Measurements from ENCODE around the gene TMEM127.

The TMEM127 gene

DNA sequence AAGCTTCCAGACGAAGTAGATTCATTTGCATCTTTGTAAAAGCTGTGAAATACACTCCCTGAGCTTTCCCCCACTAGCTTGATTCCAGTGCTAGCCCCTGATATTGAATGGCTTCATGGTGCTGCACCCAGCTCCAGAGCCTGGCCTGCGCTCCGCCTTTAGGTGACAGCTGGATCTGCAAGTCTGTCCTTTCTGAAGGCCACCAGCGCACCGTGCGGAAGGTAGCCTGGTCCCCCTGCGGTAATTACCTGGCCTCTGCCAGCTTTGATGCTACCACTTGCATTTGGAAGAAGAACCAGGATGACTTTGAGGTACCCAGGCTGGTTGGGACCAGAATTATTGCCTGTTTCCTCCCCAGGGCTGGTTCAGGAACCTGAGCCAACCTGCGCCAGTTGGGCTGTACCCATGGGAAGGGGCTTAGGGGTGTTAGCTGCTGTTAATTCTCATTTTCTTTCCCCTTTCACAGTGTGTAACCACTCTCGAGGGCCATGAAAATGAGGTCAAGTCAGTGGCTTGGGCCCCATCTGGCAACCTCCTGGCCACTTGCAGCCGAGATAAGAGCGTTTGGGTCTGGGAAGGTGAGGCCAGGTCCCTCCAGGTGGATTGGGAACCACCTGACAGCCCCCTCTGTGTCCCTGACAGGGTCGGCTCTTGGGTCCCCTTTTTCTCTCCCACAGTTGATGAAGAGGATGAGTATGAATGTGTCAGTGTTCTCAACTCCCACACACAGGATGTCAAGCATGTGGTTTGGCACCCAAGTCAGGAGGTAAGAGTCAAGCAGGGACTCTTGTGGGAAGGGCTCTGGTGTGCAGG lies 1.6 kb upstream of the TMEM127 start:
- Histone ChIP-seq H3K27me3 (replicated peaks) (no peaks in the 10 kb centered on the region), H3K27ac (no peak overlapping the region), H3K4me3 (ENCODE audit: low read depth, low read length) (peak overlapping the region; percentile 93), H3K36me3 (replicated peaks) (peaks cover 20% of the 10 kb centered on the region)
- in situ Hi-C loops (cut with HindIII; ENCODE audit: low pct_ligation_motif_present, low sequenced_read_pairs) = no loop called here
- TF ChIP-seq CTCF (IDR thresholded peaks at IDR 0.05; ENCODE audit: low read depth, low read length, missing control alignments) = peak; percentile 70
- no peak for DNase-seq

DNA sequence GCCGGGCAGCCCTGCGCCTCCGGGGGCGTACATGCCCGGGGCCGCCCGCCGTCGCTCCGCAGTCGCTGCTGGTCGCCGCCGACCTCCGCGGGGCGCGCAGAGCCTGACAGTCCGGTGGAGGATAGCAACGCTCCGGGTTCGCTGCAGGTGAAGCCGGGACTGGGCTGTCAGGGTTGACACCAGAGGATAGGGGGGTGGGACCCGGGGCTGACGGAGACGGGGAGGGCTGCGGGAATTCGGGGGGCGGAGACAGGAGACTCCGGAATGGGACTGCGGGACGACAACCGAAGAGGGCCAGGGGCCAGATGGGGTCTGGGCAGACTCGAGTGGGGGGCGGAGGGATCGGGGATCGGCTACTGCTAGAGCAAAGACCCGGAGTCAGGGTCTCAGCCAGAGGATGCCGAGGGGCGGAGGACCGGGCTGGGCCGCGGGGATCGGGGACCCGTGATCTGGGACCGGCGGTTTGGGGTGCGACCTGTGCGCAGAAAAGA lies 403 bp downstream of the TMEM127 start:
- no peak for TF ChIP-seq CTCF (IDR thresholded peaks at IDR 0.05; ENCODE audit: low read depth, low read length, missing control alignments)

DNA sequence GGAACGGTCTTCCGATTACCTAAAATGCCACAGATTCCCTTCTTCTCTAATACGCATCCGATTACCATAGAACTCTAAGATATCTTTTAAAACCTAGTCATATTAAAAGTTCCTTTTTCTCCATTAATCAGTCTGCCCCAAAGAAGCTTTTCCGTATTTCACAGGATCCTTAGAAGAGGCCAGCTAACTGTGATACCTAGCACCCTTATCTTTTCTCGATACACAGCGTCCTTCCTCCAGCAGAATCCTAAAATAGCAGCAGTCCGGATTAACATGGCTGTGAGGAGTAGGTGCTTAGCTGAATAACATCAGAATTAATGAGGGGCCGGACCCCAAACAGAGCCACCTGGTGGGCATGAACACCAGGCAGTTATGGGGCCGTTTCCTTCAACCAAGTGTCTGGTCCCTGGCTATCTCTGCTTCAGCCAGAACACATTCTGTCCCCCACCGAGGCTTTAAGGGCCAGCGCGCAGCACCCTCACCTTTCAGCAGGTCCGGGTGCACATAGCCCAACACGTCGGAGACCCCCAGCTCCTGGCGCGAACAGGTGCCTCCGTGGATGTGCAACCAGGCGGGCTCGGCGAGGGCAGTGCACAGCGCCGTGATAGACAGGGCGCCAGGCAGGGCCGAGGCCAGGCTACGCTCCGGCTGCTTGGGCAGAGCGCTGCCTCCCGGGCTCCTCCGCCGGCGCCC lies 995 bp downstream of the TMEM127 start:
- peak overlapping the region; percentile 93 for H3K4me3 ChIP-seq (ENCODE audit: low read depth, low read length)
- H3K36me3 ChIP-seq (replicated peaks) = peaks cover 14% of the 10 kb centered on the region
- peak; percentile 74 for TF ChIP-seq CTCF (IDR thresholded peaks at IDR 0.05; ENCODE audit: low read depth, low read length, missing control alignments)
- in situ Hi-C loops (cut with HindIII; ENCODE audit: low pct_ligation_motif_present, low sequenced_read_pairs) = no loop called here
- H3K27ac ChIP-seq = no peak overlapping the region
- DNase-seq = peak; percentile 46
- H3K27me3 ChIP-seq (replicated peaks) = no peaks in the 10 kb centered on the region

More for the DNA sequence above, 403 bp downstream of the TMEM127 start:
- no peak for DNase-seq
- in situ Hi-C loops (cut with HindIII; ENCODE audit: low pct_ligation_motif_present, low sequenced_read_pairs) = no loop called here
- H3K27ac ChIP-seq = peak overlapping the region; percentile 70
- peak overlapping the region; percentile 93 for H3K4me3 ChIP-seq (ENCODE audit: low read depth, low read length)
- H3K36me3 ChIP-seq (replicated peaks) = peaks cover 14% of the 10 kb centered on the region
- no peaks in the 10 kb centered on the region for H3K27me3 ChIP-seq (replicated peaks)

GRCh38 chr2:96264086-96264485 lies 1.7 kb downstream of the TMEM127 start:
- no peak overlapping the region for H3K27ac ChIP-seq
- no peak for DNase-seq
- H3K4me3 ChIP-seq (ENCODE audit: low read depth, low read length) = no peak overlapping the region
- peaks cover 14% of the 10 kb centered on the region for H3K36me3 ChIP-seq (replicated peaks)
- H3K27me3 ChIP-seq (replicated peaks) = no peaks in the 10 kb centered on the region
- no peak for TF ChIP-seq CTCF (IDR thresholded peaks at IDR 0.05; ENCODE audit: low read depth, low read length, missing control alignments)
- in situ Hi-C loops (cut with HindIII; ENCODE audit: low pct_ligation_motif_present, low sequenced_read_pairs) = no loop called here

GRCh38 chr2:96262306-96262705 lies 3.5 kb downstream of the TMEM127 start:
- H3K36me3 ChIP-seq (replicated peaks) = peaks cover 4% of the 10 kb centered on the region
- no peak for TF ChIP-seq CTCF (IDR thresholded peaks at IDR 0.05; ENCODE audit: low read depth, low read length, missing control alignments)
- no peaks in the 10 kb centered on the region for H3K27me3 ChIP-seq (replicated peaks)
- H3K27ac ChIP-seq = no peak overlapping the region
- DNase-seq = no peak
- in situ Hi-C loops (cut with HindIII; ENCODE audit: low pct_ligation_motif_present, low sequenced_read_pairs) = no loop called here
- no peak overlapping the region for H3K4me3 ChIP-seq (ENCODE audit: low read depth, low read length)

Data from brain microvascular endothelial cell (primary cell).